Adrenal gland (tissue), 5 donors: ENCODE measurements around the gene MCOLN2.

Source experiments
- POLR2A ChIP-seq, 2 donors: fragments of 450-650 bp; IDR thresholded peaks; one replicate each; pipeline ENCODE4 v1.6.1; 2017; ENCODE audit warnings: antibody characterized with exemption in 2 of 2, mild to moderate bottlenecking in 2 of 2, moderate library complexity in 1 of 2
- TF ChIP-seq, protein P1 (sequence below), 6 experiments: fragments of 450-650 bp in 4 of 6; fragments of 200-600 bp in 2 of 6; sonication (generic) in 1 of 6; IDR thresholded peaks; 1 replicate in 5 of 6; 2 replicates in 1 of 6; pipeline versions ENCODE4 v1.5.1 to v1.8.0; 2016 to 2021; ENCODE audit warnings: antibody characterized with exemption in 6 of 6, mild to moderate bottlenecking in 2 of 6, moderate library complexity in 1 of 6
- donor health status: DM: no; HTN: no; CAD: no.

DNA sequence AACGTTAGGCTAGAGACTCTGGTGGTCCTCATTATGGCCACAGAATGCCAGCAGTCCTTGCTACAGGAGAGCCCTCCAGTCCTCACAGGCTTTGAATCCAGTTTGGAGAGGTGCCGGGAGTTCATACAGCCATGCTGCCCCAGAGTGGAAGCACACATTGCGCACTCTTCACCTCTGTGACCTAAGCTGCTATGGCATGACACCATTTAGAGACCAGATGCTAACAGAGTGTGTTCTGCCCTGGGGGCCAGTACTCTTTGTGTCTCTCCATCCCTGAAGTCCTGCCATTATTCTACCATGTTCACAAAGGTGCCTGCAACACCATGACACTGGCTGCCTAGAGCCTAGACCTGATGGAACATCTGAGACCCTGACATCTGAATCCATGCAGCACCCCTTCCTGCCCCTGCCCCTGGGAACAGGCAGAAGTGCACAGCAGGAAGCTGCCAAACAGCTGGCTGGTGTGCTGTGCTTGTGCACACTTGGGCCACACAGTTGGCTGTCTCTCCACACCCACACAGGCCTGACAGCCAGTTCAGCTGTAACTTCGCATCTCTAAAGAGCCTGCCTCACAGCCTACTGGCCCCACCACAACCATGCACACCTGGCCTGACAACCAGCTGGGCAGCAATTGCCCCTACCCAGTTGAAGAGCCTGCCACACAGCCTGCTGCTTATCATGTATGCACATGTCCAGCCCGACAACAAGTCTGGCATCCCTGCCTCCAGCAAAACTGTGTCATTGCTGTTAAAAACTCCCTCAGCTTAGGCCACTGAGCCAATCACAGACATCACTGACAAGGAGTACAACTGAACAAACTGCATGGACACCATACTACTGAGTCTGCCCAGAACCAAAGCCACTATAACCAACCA, 49.1 kb downstream of the MCOLN2 start:
- TF ChIP-seq, protein P1, sequence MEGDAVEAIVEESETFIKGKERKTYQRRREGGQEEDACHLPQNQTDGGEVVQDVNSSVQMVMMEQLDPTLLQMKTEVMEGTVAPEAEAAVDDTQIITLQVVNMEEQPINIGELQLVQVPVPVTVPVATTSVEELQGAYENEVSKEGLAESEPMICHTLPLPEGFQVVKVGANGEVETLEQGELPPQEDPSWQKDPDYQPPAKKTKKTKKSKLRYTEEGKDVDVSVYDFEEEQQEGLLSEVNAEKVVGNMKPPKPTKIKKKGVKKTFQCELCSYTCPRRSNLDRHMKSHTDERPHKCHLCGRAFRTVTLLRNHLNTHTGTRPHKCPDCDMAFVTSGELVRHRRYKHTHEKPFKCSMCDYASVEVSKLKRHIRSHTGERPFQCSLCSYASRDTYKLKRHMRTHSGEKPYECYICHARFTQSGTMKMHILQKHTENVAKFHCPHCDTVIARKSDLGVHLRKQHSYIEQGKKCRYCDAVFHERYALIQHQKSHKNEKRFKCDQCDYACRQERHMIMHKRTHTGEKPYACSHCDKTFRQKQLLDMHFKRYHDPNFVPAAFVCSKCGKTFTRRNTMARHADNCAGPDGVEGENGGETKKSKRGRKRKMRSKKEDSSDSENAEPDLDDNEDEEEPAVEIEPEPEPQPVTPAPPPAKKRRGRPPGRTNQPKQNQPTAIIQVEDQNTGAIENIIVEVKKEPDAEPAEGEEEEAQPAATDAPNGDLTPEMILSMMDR (IDR thresholded peaks at IDR 0.05) = no peak
- TF ChIP-seq POLR2A (IDR thresholded peaks at IDR 0.05) = no peak
